Astrocyte of the cerebellum (primary cell): Measurements from ENCODE around the gene PRPF8.
"Not testable (repeated sequence)": the region's sequence is repeated elsewhere in the genome, so short reads cannot be mapped to it uniquely, and the experiment has no call there.

Experiments
- DNase-seq: peaks from one replicate; pipeline ENCODE4 v3.0.0-alpha.2; 2011; ENCODE audit warnings: low read depth
- H3K4me3 ChIP-seq: 2 replicates; pipeline ENCODE4 v1.5.1; 2011; ENCODE audit warnings: mild to moderate bottlenecking, low read depth, low read length, moderate library complexity
- in situ Hi-C: cut with HindIII; loops from 2 replicates; pipeline ENCODE4 v1.10.0; 2017; ENCODE audit warnings: low sequenced_read_pairs
- TF ChIP-seq, protein P1 (sequence below): IDR thresholded peaks from 2 replicates; pipeline ENCODE4 v1.5.1; 2012; ENCODE audit warnings: low read length, low read depth, moderate library complexity, mild to moderate bottlenecking; ENCODE audit errors: missing control alignments

PRPF8 gene

DNA sequence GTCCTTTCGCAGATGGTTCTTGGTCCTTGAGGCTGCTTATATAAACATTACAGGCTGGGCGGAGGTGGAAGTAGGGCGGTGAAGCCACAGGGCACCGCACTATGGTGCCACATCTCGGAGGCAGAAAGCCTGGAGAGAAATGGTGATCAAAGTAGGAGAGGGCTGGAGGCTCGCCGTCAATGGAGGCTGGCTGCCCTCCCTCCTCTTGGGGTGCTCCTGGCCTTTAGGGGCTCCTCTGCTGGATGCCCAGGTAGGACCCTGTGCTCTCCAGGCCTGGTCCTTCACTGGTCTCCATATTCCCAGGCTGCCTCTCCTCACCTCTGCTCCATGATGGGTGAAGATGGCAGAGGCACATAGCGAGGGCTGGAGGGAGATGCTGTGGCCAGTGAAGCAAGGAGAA, 27.6 kb upstream of the PRPF8 start:
- in situ Hi-C loops: loop anchor here (10.0 kb wide), 1 partner anchor 53 kb away; the partner anchor contains the start of gene SERPINF1
- DNase-seq: no peak
- TF ChIP-seq, protein P1, sequence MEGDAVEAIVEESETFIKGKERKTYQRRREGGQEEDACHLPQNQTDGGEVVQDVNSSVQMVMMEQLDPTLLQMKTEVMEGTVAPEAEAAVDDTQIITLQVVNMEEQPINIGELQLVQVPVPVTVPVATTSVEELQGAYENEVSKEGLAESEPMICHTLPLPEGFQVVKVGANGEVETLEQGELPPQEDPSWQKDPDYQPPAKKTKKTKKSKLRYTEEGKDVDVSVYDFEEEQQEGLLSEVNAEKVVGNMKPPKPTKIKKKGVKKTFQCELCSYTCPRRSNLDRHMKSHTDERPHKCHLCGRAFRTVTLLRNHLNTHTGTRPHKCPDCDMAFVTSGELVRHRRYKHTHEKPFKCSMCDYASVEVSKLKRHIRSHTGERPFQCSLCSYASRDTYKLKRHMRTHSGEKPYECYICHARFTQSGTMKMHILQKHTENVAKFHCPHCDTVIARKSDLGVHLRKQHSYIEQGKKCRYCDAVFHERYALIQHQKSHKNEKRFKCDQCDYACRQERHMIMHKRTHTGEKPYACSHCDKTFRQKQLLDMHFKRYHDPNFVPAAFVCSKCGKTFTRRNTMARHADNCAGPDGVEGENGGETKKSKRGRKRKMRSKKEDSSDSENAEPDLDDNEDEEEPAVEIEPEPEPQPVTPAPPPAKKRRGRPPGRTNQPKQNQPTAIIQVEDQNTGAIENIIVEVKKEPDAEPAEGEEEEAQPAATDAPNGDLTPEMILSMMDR: no peak
- H3K4me3 ChIP-seq: no peak overlapping the region

DNA sequence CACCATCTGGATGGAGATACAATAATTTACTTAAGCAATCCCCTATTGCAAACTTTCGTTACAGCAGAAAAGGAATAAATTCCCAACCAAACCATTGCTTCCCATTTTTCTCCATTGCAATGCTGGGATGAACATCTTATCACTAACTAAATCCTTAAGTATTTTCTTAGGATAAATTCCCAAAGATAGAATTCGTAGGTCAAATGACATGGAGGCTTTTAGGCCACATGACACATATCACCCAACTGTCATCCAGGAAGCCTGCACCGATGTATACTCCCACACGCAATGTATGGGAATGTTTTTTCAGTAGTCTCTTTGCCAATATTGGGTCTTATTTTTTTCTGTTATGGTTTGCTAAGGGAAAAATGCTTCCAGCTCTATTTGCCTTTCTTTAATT, 27.1 kb upstream of the PRPF8 start:
- TF ChIP-seq, protein P1: no peak
- in situ Hi-C loops: loop anchor here (10.0 kb wide), 1 partner anchor 53 kb away; the partner anchor contains the start of gene SERPINF1
- H3K4me3 ChIP-seq: no peak overlapping the region
- no peak for DNase-seq

DNA sequence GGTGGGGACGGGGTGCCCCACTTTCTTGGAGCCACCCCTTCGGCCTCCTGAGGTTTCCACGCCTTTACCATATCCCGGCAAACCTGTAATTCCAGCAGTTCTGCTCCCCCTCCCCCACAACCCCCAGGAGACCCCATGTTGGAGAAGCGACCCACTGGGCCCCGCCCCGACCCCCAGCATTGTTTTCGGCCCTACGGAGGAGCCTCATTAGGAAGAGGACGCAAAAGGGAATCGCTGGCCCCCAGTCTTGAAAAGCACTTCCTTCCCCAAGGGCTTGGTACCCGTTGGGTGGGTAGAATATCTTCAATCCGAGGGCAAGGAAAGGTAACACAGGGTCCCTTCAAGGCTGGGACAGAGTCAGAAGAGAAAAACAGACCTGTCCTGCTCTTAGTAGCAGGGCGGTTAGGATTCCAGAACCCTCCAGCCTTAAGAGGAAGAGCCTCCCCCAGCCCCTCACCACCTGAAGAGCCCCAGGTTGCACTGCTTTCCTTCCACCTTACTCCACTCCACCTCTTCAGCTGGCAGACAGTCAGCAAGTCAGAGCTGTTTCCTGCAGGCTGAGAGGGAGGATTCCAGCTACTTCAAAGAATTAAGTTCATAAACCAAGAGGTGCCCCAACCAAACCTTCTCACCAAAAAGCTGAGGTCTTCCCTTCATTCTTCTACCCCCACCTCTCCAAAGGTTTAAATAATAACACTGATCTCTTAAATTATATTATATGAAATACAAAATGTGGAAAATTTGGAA, 26.3 kb upstream of the PRPF8 start:
- in situ Hi-C loops: loop anchor here (10.0 kb wide), 1 partner anchor 54 kb away; the partner anchor contains the start of gene SERPINF1
- DNase-seq: no peak
- TF ChIP-seq, protein P1: no peak
- peak overlapping the region; percentile 64 for H3K4me3 ChIP-seq

DNA sequence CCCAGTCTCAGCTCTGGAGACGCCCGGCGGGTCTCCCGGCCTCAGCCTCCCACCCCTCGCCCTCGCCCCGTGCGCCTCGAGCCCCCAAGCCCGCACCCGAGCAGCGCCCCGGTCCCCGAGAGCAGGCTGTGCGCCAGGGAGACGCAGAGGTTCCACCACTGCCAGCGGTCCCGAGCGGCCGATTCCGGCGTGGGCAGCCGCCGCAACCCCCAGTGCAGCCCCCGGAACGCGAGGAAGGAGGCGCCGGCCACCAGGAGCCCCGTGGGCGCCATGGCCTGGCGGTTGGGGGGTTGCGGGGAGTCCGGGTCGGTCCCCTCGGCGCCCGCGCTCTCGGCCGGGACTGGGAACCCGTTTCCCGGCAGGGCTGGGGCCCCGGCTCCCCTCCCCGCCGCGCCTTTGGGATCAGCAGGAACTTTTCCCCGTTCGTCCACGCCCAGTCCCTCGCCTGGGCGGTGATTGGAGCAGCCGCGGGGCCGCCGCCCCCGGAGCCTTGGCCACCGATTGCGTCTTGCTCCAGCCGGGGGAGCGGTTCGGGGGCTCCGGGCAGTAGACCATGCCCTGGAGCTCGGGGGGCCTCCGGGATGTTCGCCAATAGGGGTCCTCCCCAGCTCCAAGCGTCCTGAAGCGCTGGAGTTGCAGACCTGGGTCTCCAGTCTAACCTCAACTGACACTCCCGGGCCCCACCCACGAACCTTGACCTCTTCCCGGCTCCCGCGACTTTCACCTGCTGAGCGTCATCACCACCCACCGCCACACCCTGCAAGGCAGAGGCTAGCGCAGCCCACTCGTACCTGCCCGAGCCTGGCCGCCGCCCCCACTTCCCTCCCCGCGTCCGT, 25.5 kb upstream of the PRPF8 start, which contains the start of gene TLCD2:
Gene TLCD2, minus strand, starts transcription at position 407 of the 836 bp plus-strand sequence. Its CDS starts 135 bp downstream, at position 272.
- no peak for DNase-seq
- in situ Hi-C loops: loop anchor here (10.0 kb wide), 1 partner anchor 55 kb away; the partner anchor contains the start of gene SERPINF1
- H3K4me3 ChIP-seq: peak within 1 kb of the TSS; percentile 64
- TF ChIP-seq, protein P1: no peak

DNA sequence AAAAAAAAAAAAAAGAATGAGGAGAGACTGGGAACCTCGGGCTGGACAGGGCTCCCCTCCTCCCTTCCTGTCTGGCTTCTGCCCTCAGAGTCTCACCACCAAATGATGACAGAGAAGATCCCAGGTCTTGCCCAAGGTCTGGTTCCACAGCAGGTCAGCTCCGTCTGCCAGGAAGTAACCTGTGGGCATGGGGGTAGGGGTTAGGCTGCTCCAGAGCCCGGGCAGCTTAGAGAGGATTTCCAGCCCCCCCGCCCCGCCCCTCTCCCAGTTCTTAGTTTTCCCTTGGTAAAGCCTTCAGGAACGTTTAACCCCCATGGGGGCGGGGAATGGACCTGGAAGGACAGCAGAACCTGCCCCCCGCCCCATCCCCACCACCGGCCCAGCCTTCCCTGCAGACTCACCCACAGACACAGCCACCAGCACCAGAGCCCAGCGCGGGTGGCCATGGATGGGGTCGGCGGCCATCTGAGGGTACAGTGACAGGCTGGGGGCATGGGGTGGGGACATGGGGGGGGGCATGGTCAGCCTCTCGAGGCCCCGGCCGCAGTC, 24.8 kb upstream of the PRPF8 start:
- no peak for DNase-seq
- peak overlapping the region; percentile 64 for H3K4me3 ChIP-seq
- in situ Hi-C loops: no loop called here
- TF ChIP-seq, protein P1: no peak

DNA sequence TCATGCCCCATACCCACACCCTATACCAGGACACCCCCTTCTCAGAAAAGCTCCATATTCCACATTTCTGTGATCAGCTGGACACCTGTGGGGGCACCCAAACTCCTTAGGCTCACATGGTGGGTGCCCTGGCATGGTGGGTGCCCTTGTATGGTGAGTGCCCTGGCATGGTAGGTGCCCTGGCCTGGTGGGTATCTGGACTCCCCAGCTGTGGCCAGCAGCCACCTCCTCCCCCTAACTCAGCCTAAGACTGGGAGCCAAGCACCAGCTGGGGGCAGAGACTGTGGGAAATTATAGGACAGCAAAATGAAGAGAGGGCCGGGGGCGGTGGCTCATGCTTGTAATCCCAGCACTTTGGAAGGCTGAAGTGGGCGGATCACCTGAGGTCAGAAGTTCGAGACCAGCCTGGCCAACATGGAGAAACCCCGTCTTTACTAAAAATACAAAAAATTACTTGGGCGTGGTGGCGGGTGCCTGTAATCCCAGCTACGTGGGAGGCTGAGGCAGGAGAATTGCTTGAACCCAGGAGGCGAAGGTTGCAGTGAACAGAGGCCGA, 24.2 kb upstream of the PRPF8 start:
- in situ Hi-C loops, H3K4me3 ChIP-seq, DNase-seq: not testable (repeated sequence)
